SK-N-SH (cell line): ENCODE results near the gene TEAD1. TPM values are rescaled to one million over a fixed set of nuclear protein-coding genes. Genes with fewer than 3 reads are reported as not detected.
A peak's percentile ranks its signal among the peaks of the same experiment; 100 is the strongest.

Experiments
- CTCF ChIA-PET: fragments of 300-600, 350-600 bp; formaldehyde crosslinking; extraction: SDS; loops from one replicate; lab custom pipeline; 2021; lab: Yijun Ruan, JAX
- POLR2A ChIA-PET: fragments of 350-600 bp; sonication (Branson Sonifier 250); formaldehyde crosslinking; extraction: SDS; loops from one replicate; lab custom pipeline; 2020; ENCODE audit warnings: antibody characterized with exemption, inconsistent platforms; lab: Yijun Ruan, JAX
- DNase-seq: peaks from one replicate; pipeline ENCODE4 v3.0.0; 2012
- H2AFZ ChIP-seq: fragments of 200-600 bp; sonication (generic); 2 replicates; pipeline ENCODE4 v1.8.1; 2016; ENCODE audit warnings: antibody characterized with exemption, mild to moderate bottlenecking, low read depth
- H3F3A ChIP-seq: fragments of 200-600 bp; sonication (generic); replicated peaks from 2 replicates; pipeline ENCODE3; 2016; ENCODE audit warnings: antibody characterized with exemption, mild to moderate bottlenecking; ENCODE audit not compliant: insufficient read depth
- H3K27ac ChIP-seq, 2 experiments: fragments of 200-500 bp in 1 of 2; fragments of 200-600 bp in 1 of 2; sonication (Bioruptor generic) in 1 of 2; sonication (generic), shearing (Covaris generic) in 1 of 2; 2 replicates each; pipeline versions ENCODE4 v1.5.1 to v1.6.1; 2014 to 2016; ENCODE audit warnings: low read depth in 2 of 2, inconsistent platforms in 1 of 2, low read length in 1 of 2, mild to moderate bottlenecking in 1 of 2, mixed read lengths in 1 of 2
- H3K27me3 ChIP-seq: fragments of 200-600 bp; sonication (generic), shearing (Covaris generic); 2 replicates; pipeline ENCODE4 v1.6.1; 2016; ENCODE audit warnings: mixed run types; ENCODE audit not compliant: insufficient read depth
- H3K36me3 ChIP-seq, 2 experiments: fragments of 200-500 bp in 1 of 2; fragments of 200-600 bp in 1 of 2; sonication (Bioruptor generic) in 1 of 2; sonication (generic) in 1 of 2; replicated peaks in 1 of 2; 2 replicates each; pipeline versions ENCODE3 to v1.5.1; 2014 to 2016; ENCODE audit warnings: low read length in 1 of 2, mild to moderate bottlenecking in 1 of 2; ENCODE audit not compliant: insufficient read depth in 2 of 2, control insufficient read depth in 1 of 2
- H3K4me1 ChIP-seq, 2 experiments: fragments of 200-500 bp in 1 of 2; fragments of 200-600 bp in 1 of 2; sonication (Bioruptor generic) in 1 of 2; sonication (generic), shearing (Covaris generic) in 1 of 2; 2 replicates each; pipeline versions ENCODE4 v1.5.1 to v1.6.1; 2014 to 2016; ENCODE audit warnings: low read depth in 1 of 2, low read length in 1 of 2, mixed run types in 1 of 2; ENCODE audit not compliant: insufficient read depth in 2 of 2, control insufficient read depth in 1 of 2
- H3K4me2 ChIP-seq: fragments of 200-600 bp; sonication (generic), shearing (Covaris generic); 2 replicates; pipeline ENCODE4 v1.6.1; 2017; ENCODE audit warnings: mixed run types
- H3K4me3 ChIP-seq, 2 experiments: fragments of 200-500 bp in 1 of 2; fragments of 200-600 bp in 1 of 2; sonication (Bioruptor generic) in 1 of 2; sonication (generic), shearing (Covaris generic) in 1 of 2; 2 replicates each; pipeline versions ENCODE4 v1.5.1 to v1.8.1; 2014 to 2016; ENCODE audit warnings: low read depth in 2 of 2, inconsistent platforms in 1 of 2, low read length in 1 of 2, mild to moderate bottlenecking in 1 of 2, mixed read lengths in 1 of 2, moderate library complexity in 1 of 2
- H3K79me2 ChIP-seq: fragments of 200-600 bp; sonication (generic); 2 replicates; pipeline ENCODE4 v1.8.1; 2017; ENCODE audit warnings: mild to moderate bottlenecking; ENCODE audit not compliant: insufficient read depth
- H3K9ac ChIP-seq: fragments of 200-600 bp; sonication (generic); 2 replicates; pipeline ENCODE4 v1.6.1; 2017; ENCODE audit warnings: mixed run types
- H3K9me2 ChIP-seq: fragments of 200-600 bp; sonication (generic); 2 replicates; pipeline ENCODE4 v1.6.1; 2017; ENCODE audit warnings: mixed run types
- H3K9me3 ChIP-seq: fragments of 200-600 bp; sonication (generic); 2 replicates; pipeline ENCODE4 v1.6.1; 2017; ENCODE audit warnings: mixed run types, mild to moderate bottlenecking, moderate library complexity
- H4K20me1 ChIP-seq: fragments of 200-600 bp; sonication (generic); 2 replicates; pipeline ENCODE4 v1.6.1; 2017; ENCODE audit warnings: mild to moderate bottlenecking, mixed run types; ENCODE audit not compliant: insufficient read depth
- EZH2phosphoT487 ChIP-seq: fragments of 200-600 bp; sonication (generic); IDR thresholded peaks from 2 replicates; pipeline ENCODE4 v1.6.1; 2017; ENCODE audit warnings: low read depth, mixed run types, mild to moderate bottlenecking, antibody characterized with exemption, moderate library complexity, borderline replicate concordance
- FOXJ3 ChIP-seq: sonication (generic); formaldehyde crosslinking; IDR thresholded peaks from 2 replicates; pipeline ENCODE4 v1.5.1; 2020; ENCODE audit warnings: mild to moderate bottlenecking, missing genetic modification reagents
- FOXM1 ChIP-seq: IDR thresholded peaks from 2 replicates; pipeline ENCODE4 v1.4.0; 2012; ENCODE audit warnings: low read depth, mild to moderate bottlenecking
- POLR2AphosphoS5 ChIP-seq: IDR thresholded peaks from 2 replicates; pipeline ENCODE4 v1.6.1; 2012; ENCODE audit warnings: low read depth, low read length
- RAD21 ChIP-seq: IDR thresholded peaks from 2 replicates; pipeline ENCODE4 v1.6.1; 2012; ENCODE audit warnings: mild to moderate bottlenecking, low read length
- REST ChIP-seq: IDR thresholded peaks from 2 replicates; pipeline ENCODE4 v1.6.1; 2012; ENCODE audit warnings: mild to moderate bottlenecking, low read depth, low read length, moderate library complexity
- SIN3A ChIP-seq: IDR thresholded peaks from 2 replicates; pipeline ENCODE4 v1.6.1; 2012; ENCODE audit warnings: low read depth, mild to moderate bottlenecking, low read length, moderate library complexity, borderline replicate concordance
- TAF1 ChIP-seq: IDR thresholded peaks from 2 replicates; pipeline ENCODE4 v1.6.1; 2012; ENCODE audit warnings: low read depth, mild to moderate bottlenecking, low read length, moderate library complexity, borderline replicate concordance
- TCF12 ChIP-seq: IDR thresholded peaks from 2 replicates; pipeline ENCODE4 v1.4.0; 2012
- YY1 ChIP-seq: IDR thresholded peaks from 2 replicates; pipeline ENCODE4 v1.4.0; 2012; ENCODE audit warnings: low read depth, mild to moderate bottlenecking
- WGBS: methylation state at CpG from one replicate; pipeline ENCODE4 v1.1.6; 2017; ENCODE audit warnings: low lambda C conversion rate; 5-methylcytosine and 5-hydroxymethylcytosine counted together
- polyA plus RNA-seq, 3 experiments: library from polyadenylated mRNA; depleted of rRNA; stranded (reverse); fragments of >200 nt; gene quantifications; 2 replicates each; pipeline ENCODE4 v1.2.3, GENCODE V29; 2012
- TF ChIP-seq, protein P1 (sequence below): IDR thresholded peaks from 2 replicates; pipeline ENCODE4; 2012
- TF ChIP-seq, protein P2 (sequence below): IDR thresholded peaks from 2 replicates; pipeline ENCODE4 v1.4.0; 2012; ENCODE audit warnings: low read depth, borderline replicate concordance
- TF ChIP-seq, protein P3 (sequence below): fragments of 150-350 bp; IDR thresholded peaks from 2 replicates; pipeline ENCODE4 v1.6.1; 2016; ENCODE audit warnings: mild to moderate bottlenecking, low read depth, low read length

TEAD1 gene
- polyA plus RNA-seq, 1 of the 3 experiments (the other 2 are of a cell fraction), result 31.2 TPM

- peak overlapping the region in 1 of 2 experiments; percentile 62; a peak in 1 of 4 replicates for H3K27ac ChIP-seq
- POLR2A ChIA-PET, result no interaction called here
These were observed 135.1 kb downstream of the TEAD1 start for GRCh38 chr11:12809364-12809763.

GRCh38 chr11:12809864-12810567 lies 135.8 kb downstream of the TEAD1 start:
- CTCF ChIA-PET, result interaction anchor here (0.9 to 1.9 kb wide), 4 partner anchors 10 to 521 kb away, joined by 3 to 6 read pairs (median 5); no protein-coding TSS in a partner anchor
- POLR2A ChIA-PET, result no interaction called here
- DNase-seq, result no peak

More at GRCh38 chr11:12809364-12809763, 135.1 kb downstream of the TEAD1 start:
- 96% methylated on average over 3 of the region's 3 CpGs for WGBS
- peaks cover 100% of the 10 kb centered on the region for H3K79me2 ChIP-seq
- peak overlapping the region; percentile 65; the same call in 1 of the 2 replicates for H3K4me2 ChIP-seq
- peaks cover 70% of the 10 kb centered on the region for H4K20me1 ChIP-seq
- peaks cover 21% of the 10 kb centered on the region for H3F3A ChIP-seq
- DNase-seq, result no peak
- TF ChIP-seq REST, result no peak
- TF ChIP-seq, protein P1, sequence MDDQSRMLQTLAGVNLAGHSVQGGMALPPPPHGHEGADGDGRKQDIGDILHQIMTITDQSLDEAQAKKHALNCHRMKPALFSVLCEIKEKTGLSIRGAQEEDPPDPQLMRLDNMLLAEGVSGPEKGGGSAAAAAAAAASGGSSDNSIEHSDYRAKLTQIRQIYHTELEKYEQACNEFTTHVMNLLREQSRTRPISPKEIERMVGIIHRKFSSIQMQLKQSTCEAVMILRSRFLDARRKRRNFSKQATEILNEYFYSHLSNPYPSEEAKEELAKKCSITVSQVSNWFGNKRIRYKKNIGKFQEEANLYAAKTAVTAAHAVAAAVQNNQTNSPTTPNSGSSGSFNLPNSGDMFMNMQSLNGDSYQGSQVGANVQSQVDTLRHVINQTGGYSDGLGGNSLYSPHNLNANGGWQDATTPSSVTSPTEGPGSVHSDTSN, result no peak
- TF ChIP-seq FOXJ3 (CRISPR knock-in tag), result no peak
- H3K9me3 ChIP-seq, result no peaks in the 10 kb centered on the region
- no peaks in the 10 kb centered on the region for H3K9me2 ChIP-seq
- no peaks in the 10 kb centered on the region for H3K27me3 ChIP-seq
- CTCF ChIA-PET, result interaction anchor here (1.0 to 2.0 kb wide), 3 partner anchors 79 to 521 kb away, joined by 3 to 6 read pairs (median 5); no protein-coding TSS in a partner anchor
- no peak overlapping the region for H3K4me3 ChIP-seq
- H3K4me1 ChIP-seq, result peaks cover 42 to 83% of the 10 kb centered on the region in 2 experiments
- H3K36me3 ChIP-seq, result peaks cover 0 to 3% of the 10 kb centered on the region in 2 experiments
- no peak overlapping the region for H3K9ac ChIP-seq
- no peak overlapping the region for H2AFZ ChIP-seq

More at GRCh38 chr11:12809864-12810567, 135.8 kb downstream of the TEAD1 start:
- Histone ChIP-seq H3K4me3 (no peak overlapping the region), H3K4me2 (no peak overlapping the region), H3K79me2 (peaks cover 97% of the 10 kb centered on the region), H3K27ac (peak overlapping the region in 1 of 2 experiments; percentile 96; a peak in 2 of 4 replicates), H2AFZ (no peak overlapping the region), H3K4me1 (peaks cover 43 to 80% of the 10 kb centered on the region in 2 experiments), H3K9me2 (no peaks in the 10 kb centered on the region), H3K9me3 (no peaks in the 10 kb centered on the region)
- WGBS, result 78% methylated on average over 12 of the region's 12 CpGs
- TF ChIP-seq FOXM1, result no peak
- TF ChIP-seq SIN3A, result no peak
- TF ChIP-seq TCF12, result no peak
- TF ChIP-seq, protein P2, sequence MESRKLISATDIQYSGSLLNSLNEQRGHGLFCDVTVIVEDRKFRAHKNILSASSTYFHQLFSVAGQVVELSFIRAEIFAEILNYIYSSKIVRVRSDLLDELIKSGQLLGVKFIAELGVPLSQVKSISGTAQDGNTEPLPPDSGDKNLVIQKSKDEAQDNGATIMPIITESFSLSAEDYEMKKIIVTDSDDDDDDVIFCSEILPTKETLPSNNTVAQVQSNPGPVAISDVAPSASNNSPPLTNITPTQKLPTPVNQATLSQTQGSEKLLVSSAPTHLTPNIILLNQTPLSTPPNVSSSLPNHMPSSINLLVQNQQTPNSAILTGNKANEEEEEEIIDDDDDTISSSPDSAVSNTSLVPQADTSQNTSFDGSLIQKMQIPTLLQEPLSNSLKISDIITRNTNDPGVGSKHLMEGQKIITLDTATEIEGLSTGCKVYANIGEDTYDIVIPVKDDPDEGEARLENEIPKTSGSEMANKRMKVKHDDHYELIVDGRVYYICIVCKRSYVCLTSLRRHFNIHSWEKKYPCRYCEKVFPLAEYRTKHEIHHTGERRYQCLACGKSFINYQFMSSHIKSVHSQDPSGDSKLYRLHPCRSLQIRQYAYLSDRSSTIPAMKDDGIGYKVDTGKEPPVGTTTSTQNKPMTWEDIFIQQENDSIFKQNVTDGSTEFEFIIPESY, result no peak
- TF ChIP-seq TAF1, result no peak
- TF ChIP-seq EZH2phosphoT487, result no peak
- TF ChIP-seq RAD21, result no peak
- TF ChIP-seq YY1, result no peak
- TF ChIP-seq POLR2AphosphoS5, result no peak
- TF ChIP-seq, protein P3, sequence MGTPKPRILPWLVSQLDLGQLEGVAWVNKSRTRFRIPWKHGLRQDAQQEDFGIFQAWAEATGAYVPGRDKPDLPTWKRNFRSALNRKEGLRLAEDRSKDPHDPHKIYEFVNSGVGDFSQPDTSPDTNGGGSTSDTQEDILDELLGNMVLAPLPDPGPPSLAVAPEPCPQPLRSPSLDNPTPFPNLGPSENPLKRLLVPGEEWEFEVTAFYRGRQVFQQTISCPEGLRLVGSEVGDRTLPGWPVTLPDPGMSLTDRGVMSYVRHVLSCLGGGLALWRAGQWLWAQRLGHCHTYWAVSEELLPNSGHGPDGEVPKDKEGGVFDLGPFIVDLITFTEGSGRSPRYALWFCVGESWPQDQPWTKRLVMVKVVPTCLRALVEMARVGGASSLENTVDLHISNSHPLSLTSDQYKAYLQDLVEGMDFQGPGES, result no peak
- TF ChIP-seq, all 33 proteins: peak for 0
- Histone ChIP-seq H3K9ac (no peak overlapping the region), H3F3A (peaks cover 25% of the 10 kb centered on the region), H4K20me1 (peaks cover 70% of the 10 kb centered on the region), H3K36me3 (peaks cover 0 to 3% of the 10 kb centered on the region in 2 experiments), H3K27me3 (no peaks in the 10 kb centered on the region)
